CD4-positive, alpha-beta T cell treated with Interleukin-17A for 4 hours (primary cell): ENCODE measurements around the gene ACTL10.
"Not testable (repeated sequence)": the region's sequence is repeated elsewhere in the genome, so short reads cannot be mapped to it uniquely, and the experiment has no call there.

ENCODE experiments used
- DNase-seq: peaks from one replicate; pipeline ENCODE4 v3.0.0-alpha.2; 2020; ENCODE audit warnings: mixed read lengths

ACTL10 gene

GRCh38 chr20:33666293-33667244, at the start of gene ACTL10:
Gene ACTL10, plus strand, starts transcription at chr20:33666943. Its CDS starts 555 bp downstream, at chr20:33667498.
- peak; percentile 87 for DNase-seq

DNA sequence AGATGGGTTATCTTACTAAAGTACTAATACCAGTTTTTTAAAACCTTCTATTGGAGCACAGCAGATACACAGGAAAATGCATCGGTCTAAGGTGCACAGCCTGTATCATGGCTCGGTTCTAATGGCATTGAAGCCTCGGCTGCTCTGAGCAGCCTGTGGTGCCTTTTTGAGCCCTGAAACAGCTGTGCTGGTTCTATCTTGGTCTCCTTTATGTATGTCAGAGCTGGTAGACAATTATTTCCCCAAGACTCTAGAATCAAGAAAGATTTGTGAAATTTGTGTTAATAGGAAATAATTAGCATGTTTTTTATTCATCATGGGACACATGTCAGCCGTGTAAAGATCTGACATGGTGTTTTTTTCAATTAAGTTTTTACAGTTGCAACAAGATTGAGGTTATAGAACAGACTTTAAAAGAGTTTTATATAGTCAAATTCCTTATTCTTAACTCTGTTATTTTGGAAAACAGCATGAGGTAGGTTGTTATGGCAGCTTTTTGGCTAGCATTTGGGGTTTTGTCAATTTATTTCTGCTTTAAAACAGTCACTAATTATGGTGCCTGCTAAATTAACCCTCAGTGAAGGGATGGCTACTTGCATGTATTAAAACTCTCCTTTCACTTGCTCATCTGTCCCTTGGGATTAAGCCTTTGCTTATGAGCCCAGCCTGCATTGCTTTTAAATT, 44.9 kb upstream of the ACTL10 start:
- DNase-seq, result no peak

GRCh38 chr20:33622705-33623365, 43.9 kb upstream of the ACTL10 start:
- no peak for DNase-seq

DNA sequence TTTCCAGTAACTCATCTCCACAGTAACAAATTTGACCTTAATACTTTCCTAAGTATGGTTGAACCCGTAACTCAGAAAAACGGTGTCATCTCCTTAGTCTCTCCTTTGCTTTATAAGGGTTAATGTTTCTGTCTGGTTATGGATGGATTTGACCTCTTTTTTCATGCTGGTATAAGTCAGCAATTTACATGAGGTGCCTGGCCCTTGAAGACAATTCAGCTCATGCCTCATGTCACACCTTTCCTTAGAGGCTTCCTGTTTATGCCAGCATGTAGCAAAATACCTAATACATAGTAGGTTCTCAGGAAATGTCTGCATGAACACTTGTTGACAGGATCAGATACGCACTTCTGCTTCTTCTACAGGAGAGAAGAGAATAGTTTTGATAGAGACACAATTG, 42.3 kb upstream of the ACTL10 start:
- DNase-seq, result no peak

DNA sequence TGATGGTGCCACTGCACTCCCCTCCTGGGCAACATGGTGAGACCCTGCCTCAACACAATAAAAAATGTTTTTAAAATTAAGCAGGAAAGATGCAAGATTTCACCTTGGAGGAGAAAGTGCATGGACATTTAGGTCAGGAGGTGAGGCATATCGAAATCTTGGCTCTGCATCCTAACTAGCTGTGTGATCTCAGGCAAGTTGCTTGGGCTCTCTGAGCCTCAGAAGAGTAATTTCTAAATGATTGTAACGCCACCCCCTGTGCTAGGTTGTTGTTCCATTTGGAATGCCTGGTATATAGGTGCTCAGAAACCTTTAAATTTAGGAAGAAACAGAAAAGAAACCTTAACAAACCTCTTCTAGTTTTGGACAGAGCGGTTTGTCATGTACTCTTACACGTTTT, 40.6 kb upstream of the ACTL10 start:
- no peak for DNase-seq

- DNase-seq, result no peak
Observed at GRCh38 chr20:33627577-33628216, 39.0 kb upstream of the ACTL10 start.

DNA sequence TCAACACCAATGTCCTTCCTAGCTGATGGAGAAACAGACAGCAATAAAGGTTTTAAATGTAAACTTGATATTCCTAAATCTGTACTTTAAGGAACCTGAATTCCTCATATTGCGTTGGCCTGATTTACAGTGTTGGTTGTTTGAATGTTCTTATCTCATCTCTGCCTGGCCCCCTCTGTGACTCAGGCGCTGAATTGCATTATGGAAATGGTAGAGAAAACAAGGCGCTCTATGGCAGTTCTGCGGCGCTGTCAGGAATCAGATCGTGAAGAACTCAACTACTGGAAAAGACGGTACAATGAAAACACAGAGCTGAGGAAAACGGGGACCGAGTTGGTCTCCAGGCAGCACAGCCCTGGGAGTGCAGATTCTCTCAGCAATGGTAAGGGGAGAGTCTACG, 37.2 kb upstream of the ACTL10 start:
- DNase-seq, result no peak

DNA sequence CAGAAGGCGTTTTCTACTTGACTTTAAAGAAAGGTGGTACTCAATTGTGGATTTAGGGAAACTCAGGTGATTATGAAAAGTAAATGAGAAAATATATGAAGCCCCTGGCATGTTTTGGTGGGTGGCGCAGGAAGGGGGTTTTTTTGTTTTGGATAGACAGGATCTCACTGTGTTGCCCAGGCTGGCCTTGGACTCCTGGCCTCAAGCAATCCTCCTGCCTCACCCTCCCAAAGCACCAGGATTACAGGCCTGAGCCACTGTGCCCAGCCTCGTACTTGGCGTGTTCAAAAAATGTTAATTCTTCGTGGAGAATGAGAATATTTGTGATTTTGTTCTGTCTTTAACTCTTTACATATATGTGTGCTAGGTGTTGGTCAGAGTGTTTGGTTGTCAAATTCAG, 36.8 kb upstream of the ACTL10 start:
- no peak for DNase-seq

- DNase-seq, result no peak
Observed at GRCh38 chr20:33630507-33630906, 36.2 kb upstream of the ACTL10 start.

DNA sequence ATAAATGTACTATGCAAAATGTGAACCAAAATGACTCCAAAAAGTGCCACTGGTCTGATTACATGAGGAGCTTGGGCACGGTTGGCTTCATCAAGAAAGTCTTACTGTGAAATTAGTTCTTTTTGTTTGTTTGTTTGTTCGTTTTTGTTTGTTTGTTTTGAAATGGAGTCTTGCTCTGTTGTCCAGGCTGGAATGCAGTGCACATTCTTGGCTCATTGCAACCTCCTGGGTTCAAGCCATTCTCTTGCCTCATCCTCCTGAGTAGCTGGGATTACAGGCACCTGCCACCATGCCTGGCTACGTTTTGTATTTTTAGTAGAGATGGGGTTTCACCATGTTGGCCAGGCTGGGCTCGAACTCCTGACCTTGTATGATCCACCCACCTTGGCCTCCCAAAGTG, 34.8 kb upstream of the ACTL10 start:
- DNase-seq, result not testable (repeated sequence)

GRCh38 chr20:33635341-33635740, 31.4 kb upstream of the ACTL10 start:
- DNase-seq, result no peak

GRCh38 chr20:33636776-33637175, 30.0 kb upstream of the ACTL10 start:
- DNase-seq, result no peak

DNA sequence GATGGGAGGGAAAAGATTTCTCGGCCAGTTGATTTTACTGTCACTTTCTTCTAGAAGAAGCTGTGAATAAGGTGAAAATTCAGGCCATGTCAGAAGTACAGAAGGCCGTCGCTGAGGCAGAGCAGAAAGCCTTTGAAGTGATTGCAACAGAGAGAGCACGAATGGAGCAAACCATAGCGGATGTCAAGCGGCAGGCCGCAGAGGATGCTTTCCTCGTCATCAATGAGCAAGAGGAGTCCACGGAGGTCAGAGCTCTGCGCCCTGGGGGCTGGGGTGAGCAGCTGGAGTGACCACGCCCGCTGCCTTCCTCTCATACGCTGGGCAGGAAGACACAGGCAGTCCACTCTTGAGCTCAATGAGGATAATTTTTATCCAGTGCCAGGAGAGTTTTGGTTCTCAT, 26.5 kb upstream of the ACTL10 start:
- no peak for DNase-seq

DNA sequence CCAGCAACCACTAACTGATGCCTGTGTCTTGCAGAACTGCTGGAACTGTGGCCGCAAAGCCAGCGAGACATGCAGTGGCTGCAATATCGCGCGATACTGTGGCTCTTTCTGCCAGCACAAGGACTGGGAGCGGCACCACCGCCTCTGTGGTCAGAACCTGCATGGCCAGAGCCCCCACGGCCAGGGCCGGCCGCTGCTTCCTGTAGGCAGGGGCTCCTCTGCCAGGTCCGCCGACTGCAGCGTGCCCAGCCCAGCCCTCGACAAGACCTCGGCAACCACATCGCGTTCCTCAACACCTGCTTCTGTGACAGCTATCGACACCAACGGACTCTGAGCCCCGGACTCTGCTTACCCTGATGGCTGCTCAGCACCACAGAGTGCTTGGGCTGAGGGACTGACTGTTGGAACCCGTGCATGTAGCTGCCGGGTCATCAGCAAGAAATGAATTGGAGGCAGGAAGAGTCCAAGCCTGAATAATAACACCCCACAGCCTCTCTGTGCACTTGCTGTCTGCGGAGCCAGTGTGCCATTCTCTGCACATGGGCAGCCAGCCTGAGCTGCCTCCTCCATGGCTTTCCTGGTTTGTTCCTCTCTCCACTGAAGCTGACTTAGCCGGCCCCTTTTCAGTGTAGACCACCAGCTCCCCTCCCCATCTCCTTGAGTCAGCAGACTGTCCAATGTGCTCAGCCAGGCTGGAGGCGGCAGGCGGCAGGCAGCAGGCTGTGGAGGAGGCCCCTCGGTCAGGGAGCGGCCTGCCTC, 22.3 kb upstream of the ACTL10 start:
- DNase-seq, result no peak

DNA sequence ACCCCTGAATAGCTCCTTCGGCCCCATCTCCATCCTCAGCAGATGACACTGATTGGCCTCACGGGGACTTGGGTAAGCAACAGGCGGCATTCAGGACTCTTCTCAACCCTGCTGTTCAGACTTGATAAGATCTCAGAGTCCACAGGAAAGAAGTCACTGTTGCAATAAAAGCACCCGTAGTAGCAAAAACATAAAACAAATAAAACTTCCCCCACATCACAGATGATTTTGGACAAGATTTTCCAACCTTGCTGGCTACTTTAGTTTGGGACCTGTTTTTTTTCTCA, 21.7 kb upstream of the ACTL10 start:
- DNase-seq, result no peak

- no peak for DNase-seq
Observed at GRCh38 chr20:33645396-33645795, 21.3 kb upstream of the ACTL10 start.

DNA sequence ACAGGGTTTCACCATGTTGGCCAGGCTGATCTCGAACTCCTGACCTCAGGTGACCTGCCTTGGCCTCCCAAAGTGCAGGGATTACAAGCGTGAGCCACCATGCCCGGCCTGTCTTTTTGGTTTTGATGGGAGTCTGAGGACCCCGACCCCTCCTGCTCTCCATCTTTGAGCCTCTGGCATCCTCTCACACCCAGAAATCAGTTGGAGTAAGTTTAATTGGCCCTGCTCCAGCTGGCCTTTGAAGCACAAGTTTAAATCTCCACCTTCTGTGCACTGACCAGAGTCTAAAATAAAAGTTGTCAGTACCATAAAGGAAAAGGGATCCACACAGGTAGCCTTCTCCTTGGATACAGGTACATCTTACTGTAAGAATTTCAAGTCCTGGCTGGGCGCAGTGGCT, 20.6 kb upstream of the ACTL10 start:
- DNase-seq, result no peak

DNA sequence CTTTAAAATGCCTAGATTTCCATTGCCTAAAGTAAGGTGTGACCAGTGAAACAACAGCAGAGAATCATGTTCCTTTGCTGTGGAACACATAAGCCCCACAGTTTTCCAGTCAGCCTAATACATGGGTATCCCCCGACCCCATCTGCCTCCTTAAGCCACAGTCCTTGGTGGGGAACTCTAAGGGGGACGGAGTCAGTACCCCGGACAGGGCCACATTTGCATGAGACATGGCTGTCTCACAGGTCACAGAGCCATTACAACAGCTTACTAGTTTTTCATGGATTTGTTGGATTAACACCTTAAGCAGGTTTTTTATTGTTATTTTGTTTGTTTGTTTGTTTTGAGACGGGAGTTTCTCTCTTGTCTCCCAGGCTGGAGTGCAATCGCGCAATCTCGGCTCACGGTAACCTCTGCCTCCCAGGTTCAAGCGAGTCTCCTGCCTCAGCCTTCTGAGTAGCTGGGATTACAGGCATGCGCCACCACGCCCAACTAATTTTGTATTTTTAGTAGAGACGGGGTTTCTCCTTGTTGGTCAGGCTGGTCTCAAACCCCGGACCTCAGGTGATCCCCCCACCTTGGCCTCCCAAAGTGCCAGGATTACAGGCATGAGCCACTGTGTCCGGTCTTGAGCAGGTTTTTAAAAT, 19.7 kb upstream of the ACTL10 start:
- not testable (repeated sequence) for DNase-seq

GRCh38 chr20:33647603-33648395, 18.9 kb upstream of the ACTL10 start:
- DNase-seq, result no peak

DNA sequence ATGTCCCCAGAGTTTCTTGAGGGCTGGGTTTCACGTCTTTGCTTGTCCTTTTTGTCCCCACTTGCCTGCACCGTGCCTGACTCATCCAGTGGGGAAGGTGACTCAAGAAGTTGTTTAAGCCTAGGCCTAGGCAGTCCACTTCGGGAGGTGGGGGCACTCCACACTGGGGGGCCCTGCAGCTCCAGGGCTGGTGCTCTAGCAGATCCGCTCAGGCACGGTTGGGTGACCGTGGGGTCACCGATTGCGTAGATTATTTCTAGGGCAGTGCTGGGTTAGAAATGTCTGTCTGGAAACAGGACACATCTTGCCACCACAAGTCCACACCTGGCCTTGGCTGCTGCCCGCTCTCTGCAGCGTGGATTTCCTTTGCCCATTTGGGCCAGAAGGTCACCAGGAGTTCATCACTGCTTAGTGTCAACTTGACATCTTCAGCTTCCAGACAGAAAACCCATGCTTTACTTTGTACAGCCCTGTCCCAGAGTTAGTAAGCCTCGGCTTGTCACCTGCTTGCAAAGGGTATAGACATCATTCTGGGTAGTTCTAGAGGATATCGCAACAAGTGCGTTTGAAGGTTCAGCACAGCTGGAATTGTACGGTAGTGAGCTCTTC, 18.2 kb upstream of the ACTL10 start:
- DNase-seq, result no peak

DNA sequence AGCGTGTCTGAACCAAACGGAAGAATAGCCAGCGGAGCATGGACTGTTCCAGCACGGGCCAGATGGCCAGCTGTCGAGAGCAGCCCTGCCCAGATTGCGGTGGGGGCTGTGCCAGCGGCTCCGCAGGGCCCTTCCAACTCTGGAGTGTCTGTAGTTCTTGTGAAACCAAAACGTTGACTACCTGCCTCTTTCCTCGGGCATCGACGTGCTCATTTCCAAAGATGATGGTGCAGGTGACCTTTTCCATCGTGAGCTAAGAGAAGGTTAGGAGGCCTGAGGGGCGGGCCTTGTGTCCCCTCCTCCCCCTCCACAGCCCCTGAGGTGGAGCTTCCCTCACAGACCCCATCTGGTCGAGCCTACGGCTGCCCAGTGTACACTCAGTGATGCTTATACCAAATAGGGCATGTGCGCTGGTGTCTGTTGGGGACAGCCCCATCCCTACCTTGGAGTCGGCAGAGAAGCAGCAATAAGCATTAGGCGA, 17.5 kb upstream of the ACTL10 start:
- no peak for DNase-seq
